Progenitor cell of endocrine pancreas (in vitro differentiated cells): Measurements from ENCODE around the gene RMND5B. TPM values are rescaled to one million over a fixed set of nuclear protein-coding genes. Genes with fewer than 3 reads are reported as not detected.
"Not testable (repeated sequence)": the region's sequence is repeated elsewhere in the genome, so short reads cannot be mapped to it uniquely, and the experiment has no call there.

ENCODE experiments used
- DNase-seq: peaks from one replicate; pipeline ENCODE4 v3.0.0; 2021; ENCODE audit warnings: low spot score; ENCODE audit not compliant: unreplicated experiment
- H3K27ac Mint-ChIP-seq: 2 replicates; pipeline ENCODE4 v1.8.0; 2021; ENCODE audit warnings: mild to moderate bottlenecking, moderate library complexity, mixed read lengths
- H3K27me3 Mint-ChIP-seq: 2 replicates; pipeline ENCODE4 v1.8.0; 2021; ENCODE audit warnings: mixed read lengths
- H3K36me3 Mint-ChIP-seq: 2 replicates; pipeline ENCODE4 v1.8.0; 2022; ENCODE audit warnings: mixed read lengths; ENCODE audit not compliant: insufficient read depth
- H3K4me1 Mint-ChIP-seq: 2 replicates; pipeline ENCODE4 v1.8.0; 2021; ENCODE audit warnings: low read depth, mixed read lengths
- H3K4me3 Mint-ChIP-seq: 2 replicates; pipeline ENCODE4 v1.8.0; 2021; ENCODE audit warnings: low read depth, mild to moderate bottlenecking, moderate library complexity, mixed read lengths
- H3K9me3 Mint-ChIP-seq: 2 replicates; pipeline ENCODE4 v1.8.0; 2021; ENCODE audit warnings: low read depth, mixed read lengths
- CTCF ChIP-seq: fragments of 200-600 bp; sonication (generic); IDR thresholded peaks from one replicate; pipeline ENCODE4 v1.5.0; 2021; ENCODE audit warnings: antibody characterized with exemption, mild to moderate bottlenecking; ENCODE audit not compliant: unreplicated experiment
- total RNA-seq: library from RNA; stranded (reverse); gene quantifications from 2 replicates; pipeline ENCODE4 v1.2.1, GENCODE V29; 2021

The RMND5B gene
- total RNA-seq, 1 donor from 2014 or later, result 48.5 TPM

GRCh38 chr5:178086266-178086665 lies 44.5 kb upstream of the RMND5B start:
- no peak for DNase-seq
- Mint-ChIP-seq H3K9me3 (peaks cover 2% of the 10 kb centered on the region), H3K36me3 (no peaks in the 10 kb centered on the region), H3K27me3 (peaks cover 17% of the 10 kb centered on the region), H3K4me1 (peaks cover 1% of the 10 kb centered on the region), H3K4me3 (no peak overlapping the region), H3K27ac (no peak overlapping the region)
- no peak for TF ChIP-seq CTCF

GRCh38 chr5:178087199-178087598 lies 43.6 kb upstream of the RMND5B start:
- H3K4me1 Mint-ChIP-seq, H3K4me3 Mint-ChIP-seq, H3K36me3 Mint-ChIP-seq, H3K9me3 Mint-ChIP-seq, DNase-seq, H3K27ac Mint-ChIP-seq: not testable (repeated sequence)
- peaks cover 17% of the 10 kb centered on the region for H3K27me3 Mint-ChIP-seq

GRCh38 chr5:178090856-178091255 lies 40.0 kb upstream of the RMND5B start:
- DNase-seq, result no peak
- Mint-ChIP-seq H3K9me3 (peaks cover 3% of the 10 kb centered on the region), H3K4me1 (no peaks in the 10 kb centered on the region), H3K27ac (no peak overlapping the region), H3K27me3 (peaks cover 5% of the 10 kb centered on the region), H3K4me3 (no peak overlapping the region), H3K36me3 (no peaks in the 10 kb centered on the region)
- no peak for TF ChIP-seq CTCF

- no peaks in the 10 kb centered on the region for H3K4me1 Mint-ChIP-seq
- H3K4me3 Mint-ChIP-seq, result no peak overlapping the region
- peaks cover 6% of the 10 kb centered on the region for H3K9me3 Mint-ChIP-seq
- H3K27ac Mint-ChIP-seq, result no peak overlapping the region
- no peak for DNase-seq
- H3K27me3 Mint-ChIP-seq, result peaks cover 6% of the 10 kb centered on the region
- no peak for TF ChIP-seq CTCF
- H3K36me3 Mint-ChIP-seq, result peaks cover 1% of the 10 kb centered on the region
Observed at GRCh38 chr5:178093134-178093533, 37.7 kb upstream of the RMND5B start.

GRCh38 chr5:178094345-178094744 lies 36.5 kb upstream of the RMND5B start:
- peaks cover 6% of the 10 kb centered on the region for H3K27me3 Mint-ChIP-seq
- no peak overlapping the region for H3K27ac Mint-ChIP-seq
- no peak for DNase-seq
- H3K4me3 Mint-ChIP-seq, result no peak overlapping the region
- TF ChIP-seq CTCF, result no peak
- peaks cover 6% of the 10 kb centered on the region for H3K9me3 Mint-ChIP-seq
- H3K36me3 Mint-ChIP-seq, result peaks cover 1% of the 10 kb centered on the region
- H3K4me1 Mint-ChIP-seq, result no peaks in the 10 kb centered on the region

GRCh38 chr5:178098685-178099084 lies 32.1 kb upstream of the RMND5B start:
- H3K4me1 Mint-ChIP-seq, result no peaks in the 10 kb centered on the region
- H3K9me3 Mint-ChIP-seq, result peaks cover 3% of the 10 kb centered on the region
- no peak for DNase-seq
- no peak overlapping the region for H3K27ac Mint-ChIP-seq
- H3K27me3 Mint-ChIP-seq, result peaks cover 7% of the 10 kb centered on the region
- TF ChIP-seq CTCF, result no peak
- H3K36me3 Mint-ChIP-seq, result peaks cover 1% of the 10 kb centered on the region
- H3K4me3 Mint-ChIP-seq, result no peak overlapping the region
